GM21515 (cell line): ENCODE data around the gene OVAAL.

Experiments used
- ATAC-seq: cut with Tn5 transposase; IDR thresholded peaks from one replicate; pipeline ENCODE4 v1.9.1; 2021; ENCODE audit not compliant: unreplicated experiment

The OVAAL gene

GRCh38 chr1:180603223-180603849 lies 44.6 kb downstream of the OVAAL start:
- ATAC-seq = no peak

- ATAC-seq = no peak
These were observed 45.1 kb downstream of the OVAAL start for GRCh38 chr1:180603850-180604226.

- no peak for ATAC-seq
These were observed 47.4 kb downstream of the OVAAL start for GRCh38 chr1:180606155-180606554.

GRCh38 chr1:180609643-180610555 lies 51.1 kb downstream of the OVAAL start:
- ATAC-seq = no peak

GRCh38 chr1:180610556-180611015 lies 51.8 kb downstream of the OVAAL start:
- ATAC-seq = no peak

GRCh38 chr1:180611016-180611930 lies 52.5 kb downstream of the OVAAL start:
- no peak for ATAC-seq

- no peak for ATAC-seq
These were observed 53.9 kb downstream of the OVAAL start for GRCh38 chr1:180612632-180613031.

- ATAC-seq = no peak
These were observed 56.0 kb downstream of the OVAAL start for GRCh38 chr1:180614730-180615129.

GRCh38 chr1:180615493-180616290 lies 56.9 kb downstream of the OVAAL start:
- no peak for ATAC-seq
